SK-N-SH (cell line): ENCODE results near the gene CCS. TPM values are rescaled to one million over a fixed set of nuclear protein-coding genes. Genes with fewer than 3 reads are reported as not detected.

Experiments
- CTCF ChIA-PET: fragments of 300-600, 350-600 bp; formaldehyde crosslinking; extraction: SDS; loops from one replicate; lab custom pipeline; 2021; lab: Yijun Ruan, JAX
- POLR2A ChIA-PET: fragments of 350-600 bp; sonication (Branson Sonifier 250); formaldehyde crosslinking; extraction: SDS; loops from one replicate; lab custom pipeline; 2020; ENCODE audit warnings: antibody characterized with exemption, inconsistent platforms; lab: Yijun Ruan, JAX
- DNase-seq: peaks from one replicate; pipeline ENCODE4 v3.0.0; 2012
- H2AFZ ChIP-seq: fragments of 200-600 bp; sonication (generic); 2 replicates; pipeline ENCODE4 v1.8.1; 2016; ENCODE audit warnings: antibody characterized with exemption, mild to moderate bottlenecking, low read depth
- H3F3A ChIP-seq: fragments of 200-600 bp; sonication (generic); replicated peaks from 2 replicates; pipeline ENCODE3; 2016; ENCODE audit warnings: antibody characterized with exemption, mild to moderate bottlenecking; ENCODE audit not compliant: insufficient read depth
- H3K27ac ChIP-seq, 2 experiments: fragments of 200-500 bp in 1 of 2; fragments of 200-600 bp in 1 of 2; sonication (Bioruptor generic) in 1 of 2; sonication (generic), shearing (Covaris generic) in 1 of 2; 2 replicates each; pipeline versions ENCODE4 v1.5.1 to v1.6.1; 2014 to 2016; ENCODE audit warnings: low read depth in 2 of 2, inconsistent platforms in 1 of 2, low read length in 1 of 2, mild to moderate bottlenecking in 1 of 2, mixed read lengths in 1 of 2
- H3K27me3 ChIP-seq: fragments of 200-600 bp; sonication (generic), shearing (Covaris generic); 2 replicates; pipeline ENCODE4 v1.6.1; 2016; ENCODE audit warnings: mixed run types; ENCODE audit not compliant: insufficient read depth
- H3K36me3 ChIP-seq, 2 experiments: fragments of 200-500 bp in 1 of 2; fragments of 200-600 bp in 1 of 2; sonication (Bioruptor generic) in 1 of 2; sonication (generic) in 1 of 2; replicated peaks in 1 of 2; 2 replicates each; pipeline versions ENCODE3 to v1.5.1; 2014 to 2016; ENCODE audit warnings: low read length in 1 of 2, mild to moderate bottlenecking in 1 of 2; ENCODE audit not compliant: insufficient read depth in 2 of 2, control insufficient read depth in 1 of 2
- H3K4me1 ChIP-seq, 2 experiments: fragments of 200-500 bp in 1 of 2; fragments of 200-600 bp in 1 of 2; sonication (Bioruptor generic) in 1 of 2; sonication (generic), shearing (Covaris generic) in 1 of 2; 2 replicates each; pipeline versions ENCODE4 v1.5.1 to v1.6.1; 2014 to 2016; ENCODE audit warnings: low read depth in 1 of 2, low read length in 1 of 2, mixed run types in 1 of 2; ENCODE audit not compliant: insufficient read depth in 2 of 2, control insufficient read depth in 1 of 2
- H3K4me2 ChIP-seq: fragments of 200-600 bp; sonication (generic), shearing (Covaris generic); 2 replicates; pipeline ENCODE4 v1.6.1; 2017; ENCODE audit warnings: mixed run types
- H3K4me3 ChIP-seq, 2 experiments: fragments of 200-500 bp in 1 of 2; fragments of 200-600 bp in 1 of 2; sonication (Bioruptor generic) in 1 of 2; sonication (generic), shearing (Covaris generic) in 1 of 2; 2 replicates each; pipeline versions ENCODE4 v1.5.1 to v1.8.1; 2014 to 2016; ENCODE audit warnings: low read depth in 2 of 2, inconsistent platforms in 1 of 2, low read length in 1 of 2, mild to moderate bottlenecking in 1 of 2, mixed read lengths in 1 of 2, moderate library complexity in 1 of 2
- H3K79me2 ChIP-seq: fragments of 200-600 bp; sonication (generic); 2 replicates; pipeline ENCODE4 v1.8.1; 2017; ENCODE audit warnings: mild to moderate bottlenecking; ENCODE audit not compliant: insufficient read depth
- H3K9ac ChIP-seq: fragments of 200-600 bp; sonication (generic); 2 replicates; pipeline ENCODE4 v1.6.1; 2017; ENCODE audit warnings: mixed run types
- H3K9me2 ChIP-seq: fragments of 200-600 bp; sonication (generic); 2 replicates; pipeline ENCODE4 v1.6.1; 2017; ENCODE audit warnings: mixed run types
- H3K9me3 ChIP-seq: fragments of 200-600 bp; sonication (generic); 2 replicates; pipeline ENCODE4 v1.6.1; 2017; ENCODE audit warnings: mixed run types, mild to moderate bottlenecking, moderate library complexity
- H4K20me1 ChIP-seq: fragments of 200-600 bp; sonication (generic); 2 replicates; pipeline ENCODE4 v1.6.1; 2017; ENCODE audit warnings: mild to moderate bottlenecking, mixed run types; ENCODE audit not compliant: insufficient read depth
- CHD2 ChIP-seq: fragments of 150-350 bp; IDR thresholded peaks from 2 replicates; pipeline ENCODE4 v1.6.1; 2018; ENCODE audit warnings: low read length; ENCODE audit not compliant: partially characterized antibody
- CTCF ChIP-seq: fragments of 200-600 bp; sonication (generic); IDR thresholded peaks from 2 replicates; pipeline ENCODE4 v1.6.1; 2017; ENCODE audit warnings: antibody characterized with exemption, mild to moderate bottlenecking, moderate library complexity
- EP300 ChIP-seq, 2 experiments: IDR thresholded peaks; 2 replicates each; pipeline versions ENCODE4 v1.4.0 to v1.6.1; 2012; ENCODE audit warnings: borderline replicate concordance in 1 of 2, low read depth in 1 of 2, low read length in 1 of 2
- GABPA ChIP-seq: IDR thresholded peaks from 2 replicates; pipeline ENCODE4 v1.4.0; 2012; ENCODE audit warnings: low read depth, mild to moderate bottlenecking
- GATA2 ChIP-seq: sonication (generic); formaldehyde crosslinking; IDR thresholded peaks from 2 replicates; pipeline ENCODE4 v1.5.0; 2020; ENCODE audit warnings: mild to moderate bottlenecking, missing genetic modification reagents
- JUND ChIP-seq: IDR thresholded peaks from 2 replicates; pipeline ENCODE4 v1.4.0; 2012
- PBX3 ChIP-seq: IDR thresholded peaks from 2 replicates; pipeline ENCODE4; 2012
- POLR2AphosphoS5 ChIP-seq: IDR thresholded peaks from 2 replicates; pipeline ENCODE4 v1.6.1; 2012; ENCODE audit warnings: low read depth, low read length
- RAD21 ChIP-seq: IDR thresholded peaks from 2 replicates; pipeline ENCODE4 v1.6.1; 2012; ENCODE audit warnings: mild to moderate bottlenecking, low read length
- RCOR1 ChIP-seq: fragments of 150-350 bp; IDR thresholded peaks from 2 replicates; pipeline ENCODE4 v1.6.1; 2017; ENCODE audit warnings: antibody characterized with exemption, low read length
- RFX5 ChIP-seq: IDR thresholded peaks from 2 replicates; pipeline ENCODE4 v1.6.1; 2012; ENCODE audit warnings: mild to moderate bottlenecking, improper control_type of control experiment, low read length
- RXRA ChIP-seq: IDR thresholded peaks from 2 replicates; pipeline ENCODE4 v1.4.0; 2012; ENCODE audit warnings: low read depth, mild to moderate bottlenecking, borderline replicate concordance
- SIN3A ChIP-seq: IDR thresholded peaks from 2 replicates; pipeline ENCODE4 v1.6.1; 2012; ENCODE audit warnings: low read depth, mild to moderate bottlenecking, low read length, moderate library complexity, borderline replicate concordance
- SMC3 ChIP-seq: IDR thresholded peaks from 2 replicates; pipeline ENCODE4 v1.6.1; 2012; ENCODE audit warnings: low read depth, low read length, improper control_type of control experiment
- TAF1 ChIP-seq: IDR thresholded peaks from 2 replicates; pipeline ENCODE4 v1.6.1; 2012; ENCODE audit warnings: low read depth, mild to moderate bottlenecking, low read length, moderate library complexity, borderline replicate concordance
- TEAD4 ChIP-seq: IDR thresholded peaks from 2 replicates; pipeline ENCODE4 v1.4.0; 2012; ENCODE audit warnings: mild to moderate bottlenecking, borderline replicate concordance; ENCODE audit not compliant: insufficient read depth
- YY1 ChIP-seq: IDR thresholded peaks from 2 replicates; pipeline ENCODE4 v1.4.0; 2012; ENCODE audit warnings: low read depth, mild to moderate bottlenecking
- WGBS: methylation state at CpG from one replicate; pipeline ENCODE4 v1.1.6; 2017; ENCODE audit warnings: low lambda C conversion rate; 5-methylcytosine and 5-hydroxymethylcytosine counted together
- polyA plus RNA-seq, 3 experiments: library from polyadenylated mRNA; depleted of rRNA; stranded (reverse); fragments of >200 nt; gene quantifications; 2 replicates each; pipeline ENCODE4 v1.2.3, GENCODE V29; 2012
- TF ChIP-seq, protein P1 (sequence below): IDR thresholded peaks from 2 replicates; pipeline ENCODE4 v1.4.0; 2012; ENCODE audit warnings: low read depth, borderline replicate concordance
- TF ChIP-seq, protein P2 (sequence below): fragments of 150-350 bp; IDR thresholded peaks from 2 replicates; pipeline ENCODE4 v1.6.1; 2016; ENCODE audit warnings: mild to moderate bottlenecking, low read depth, low read length
- TF ChIP-seq, protein P3 (sequence below): IDR thresholded peaks from 2 replicates; pipeline ENCODE4 v1.4.0; 2012; ENCODE audit warnings: low read depth

Gene CCS
- polyA plus RNA-seq, 1 of the 3 experiments (the other 2 are of a cell fraction): 56.1 TPM

DNA sequence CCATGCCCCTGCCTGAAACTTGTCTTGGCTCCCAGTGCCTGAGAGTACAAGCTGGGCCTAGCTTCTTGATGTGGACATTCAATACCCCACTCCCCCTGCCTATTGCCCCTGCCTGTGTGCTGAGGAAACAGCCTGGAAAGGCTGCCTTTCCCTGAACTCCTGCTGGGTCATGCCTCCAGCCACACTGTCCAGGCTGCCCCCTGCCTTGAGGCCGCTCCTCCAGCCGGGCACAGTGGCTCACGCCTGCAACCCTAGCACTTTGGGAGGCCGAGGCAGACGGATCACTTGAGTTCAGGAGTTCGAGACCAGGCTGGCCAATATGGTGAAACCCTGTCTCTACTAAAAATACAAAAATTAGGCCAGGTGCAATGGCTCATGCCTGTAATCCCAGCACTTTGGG, 10.1 kb downstream of the CCS start:
- no peaks in the 10 kb centered on the region for H3K79me2 ChIP-seq
- no peaks in the 10 kb centered on the region for H4K20me1 ChIP-seq
- peaks cover 0 to 8% of the 10 kb centered on the region in 2 experiments; a peak in 1 of 4 replicates for H3K4me1 ChIP-seq
- no peak overlapping the region for H2AFZ ChIP-seq
- no peak for DNase-seq
- WGBS: 90% methylated on average over 6 of the region's 6 CpGs
- H3K4me2 ChIP-seq: no peak overlapping the region
- no peak overlapping the region for H3K9ac ChIP-seq
- peaks cover 7% of the 10 kb centered on the region for H3F3A ChIP-seq
- H3K4me3 ChIP-seq: no peak overlapping the region
- H3K27me3 ChIP-seq: no peaks in the 10 kb centered on the region
- H3K36me3 ChIP-seq: peaks cover 5 to 26% of the 10 kb centered on the region in 2 experiments
- H3K27ac ChIP-seq: no peak overlapping the region
- H3K9me3 ChIP-seq: no peaks in the 10 kb centered on the region
- POLR2A ChIA-PET: no interaction called here
- CTCF ChIA-PET: interaction anchor here (1.2 kb wide), 1 partner anchor 24 kb away, joined by 3 read pairs; no protein-coding TSS in a partner anchor
- no peak for TF ChIP-seq POLR2AphosphoS5
- TF ChIP-seq, protein P1, sequence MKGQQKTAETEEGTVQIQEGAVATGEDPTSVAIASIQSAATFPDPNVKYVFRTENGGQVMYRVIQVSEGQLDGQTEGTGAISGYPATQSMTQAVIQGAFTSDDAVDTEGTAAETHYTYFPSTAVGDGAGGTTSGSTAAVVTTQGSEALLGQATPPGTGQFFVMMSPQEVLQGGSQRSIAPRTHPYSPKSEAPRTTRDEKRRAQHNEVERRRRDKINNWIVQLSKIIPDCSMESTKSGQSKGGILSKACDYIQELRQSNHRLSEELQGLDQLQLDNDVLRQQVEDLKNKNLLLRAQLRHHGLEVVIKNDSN: no peak
- TF ChIP-seq EP300 (IDR thresholded peaks at IDR 0.05; ENCODE audit: borderline replicate concordance in 1 of 2, low read depth in 1 of 2, low read length in 1 of 2): no peak
- no peak for TF ChIP-seq RFX5
- H3K9me2 ChIP-seq: no peaks in the 10 kb centered on the region

DNA sequence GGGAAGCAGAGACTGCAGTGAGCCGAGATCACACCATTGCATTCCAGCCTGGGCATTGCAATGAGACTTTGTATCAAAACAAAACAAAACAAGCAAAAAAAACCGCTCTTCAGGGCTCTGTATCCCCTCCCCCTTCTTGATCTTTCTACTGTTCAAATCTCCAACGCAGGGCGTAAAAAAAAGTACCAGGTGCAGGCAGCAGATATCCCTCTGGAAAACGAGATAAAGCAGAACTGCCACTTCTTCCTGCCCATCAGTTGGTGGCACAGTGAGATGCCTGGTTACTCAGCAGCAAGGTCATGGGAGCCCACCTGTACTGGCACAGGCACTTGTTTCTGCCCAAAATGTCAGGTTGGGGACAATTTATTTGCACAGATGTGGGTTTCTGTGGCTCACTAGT, 11.2 kb downstream of the CCS start:
- Histone ChIP-seq H3K79me2 (no peaks in the 10 kb centered on the region), H3K36me3 (peaks cover 5 to 26% of the 10 kb centered on the region in 2 experiments)
- CTCF ChIA-PET: interaction anchor here (1.0 kb wide), 1 partner anchor 9 kb away, joined by 3 read pairs; no protein-coding TSS in a partner anchor

More for the DNA sequence above, 11.2 kb downstream of the CCS start:
- H3K4me2 ChIP-seq: no peak overlapping the region
- no peaks in the 10 kb centered on the region for H3K9me2 ChIP-seq
- no peak overlapping the region for H3K4me3 ChIP-seq
- DNase-seq: no peak
- no peak for TF ChIP-seq PBX3
- no peak for TF ChIP-seq RXRA
- TF ChIP-seq CHD2: no peak
- no peak for TF ChIP-seq RFX5
- TF ChIP-seq CTCF: no peak
- TF ChIP-seq TEAD4: no peak
- TF ChIP-seq, protein P1: no peak
- no peak for TF ChIP-seq GABPA
- TF ChIP-seq SMC3: no peak
- no peak for TF ChIP-seq JUND
- TF ChIP-seq, protein P2, sequence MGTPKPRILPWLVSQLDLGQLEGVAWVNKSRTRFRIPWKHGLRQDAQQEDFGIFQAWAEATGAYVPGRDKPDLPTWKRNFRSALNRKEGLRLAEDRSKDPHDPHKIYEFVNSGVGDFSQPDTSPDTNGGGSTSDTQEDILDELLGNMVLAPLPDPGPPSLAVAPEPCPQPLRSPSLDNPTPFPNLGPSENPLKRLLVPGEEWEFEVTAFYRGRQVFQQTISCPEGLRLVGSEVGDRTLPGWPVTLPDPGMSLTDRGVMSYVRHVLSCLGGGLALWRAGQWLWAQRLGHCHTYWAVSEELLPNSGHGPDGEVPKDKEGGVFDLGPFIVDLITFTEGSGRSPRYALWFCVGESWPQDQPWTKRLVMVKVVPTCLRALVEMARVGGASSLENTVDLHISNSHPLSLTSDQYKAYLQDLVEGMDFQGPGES: no peak
- TF ChIP-seq TAF1: no peak
- no peak for TF ChIP-seq YY1
- TF ChIP-seq SIN3A: no peak
- no peak for TF ChIP-seq RCOR1
- no peak for TF ChIP-seq POLR2AphosphoS5
- TF ChIP-seq RAD21: no peak
- TF ChIP-seq, protein P3, sequence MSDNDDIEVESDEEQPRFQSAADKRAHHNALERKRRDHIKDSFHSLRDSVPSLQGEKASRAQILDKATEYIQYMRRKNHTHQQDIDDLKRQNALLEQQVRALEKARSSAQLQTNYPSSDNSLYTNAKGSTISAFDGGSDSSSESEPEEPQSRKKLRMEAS: no peak
- no peak for TF ChIP-seq GATA2 (CRISPR knock-in tag)
- no peaks in the 10 kb centered on the region for H3K27me3 ChIP-seq
- H3K4me1 ChIP-seq: peaks cover 0 to 8% of the 10 kb centered on the region in 2 experiments; a peak in 1 of 4 replicates
- peaks cover 7% of the 10 kb centered on the region for H3F3A ChIP-seq
- no peaks in the 10 kb centered on the region for H4K20me1 ChIP-seq
- POLR2A ChIA-PET: no interaction called here
- no peak overlapping the region for H3K9ac ChIP-seq
- H3K27ac ChIP-seq: no peak overlapping the region
- H2AFZ ChIP-seq: no peak overlapping the region
- WGBS: 86% methylated on average over 5 of the region's 5 CpGs
- no peaks in the 10 kb centered on the region for H3K9me3 ChIP-seq
